GM12878 (cell line): ENCODE measurements around the gene ARMC8. TPM values are rescaled to one million over a fixed set of nuclear protein-coding genes. Genes with fewer than 3 reads are reported as not detected.

ENCODE experiments used
- ATAC-seq: fragments of 200-7000 bp; cut with Tn5 transposase; 3 replicates; pipeline ENCODE4 v1.9.1; 2020; ENCODE audit warnings: mild to moderate bottlenecking, moderate library complexity
- BruUV-seq: library from RNA; stranded (reverse); fragments of 400-500 nt; replicated peaks from 2 replicates; lab custom pipeline; 2021; lab: Mats Ljungman, UMichigan
- CTCF ChIA-PET: fragments of 300-600 bp; sonication (Branson Sonifier 250); formaldehyde crosslinking; extraction: SDS; loops from one replicate; lab custom pipeline; 2021; ENCODE audit warnings: inconsistent platforms; lab: Yijun Ruan, JAX
- POLR2A ChIA-PET: fragments of 350-600 bp; formaldehyde crosslinking; extraction: SDS; loops from one replicate; lab custom pipeline; 2021; ENCODE audit warnings: inconsistent platforms; lab: Charles Lee
- RAD21 ChIA-PET: fragments of 300-600 bp; sonication (Branson Sonifier 250); formaldehyde crosslinking; loops from one replicate; lab custom pipeline; 2023; ENCODE audit warnings: antibody characterized with exemption; ENCODE audit not compliant: unreplicated experiment; lab: Charles Lee
- SMC1A ChIA-PET: fragments of 300-600 bp; sonication (Branson Sonifier 250); formaldehyde crosslinking; loops from one replicate; lab custom pipeline; 2023; ENCODE audit not compliant: unreplicated experiment, uncharacterized antibody; lab: Charles Lee
- DNase-seq: peaks from one replicate; pipeline ENCODE4 v3.0.0-alpha.2; 2011; ENCODE audit warnings: low read depth, low spot score
- FAIRE-seq: peaks from 3 replicates; lab custom pipeline; 2011; peaks lifted over from hg19 to GRCh38; lab: Jason Lieb, UNC
- H2AFZ ChIP-seq: 2 replicates; pipeline ENCODE4 v1.6.0; 2011; ENCODE audit warnings: low read depth, low read length, control low read depth; ENCODE audit not compliant: control insufficient read depth
- H3K27ac ChIP-seq: 2 replicates; pipeline ENCODE4 v1.5.1; 2011; ENCODE audit warnings: control low read depth; ENCODE audit not compliant: control insufficient read depth, insufficient read depth
- H3K27me3 ChIP-seq, 2 experiments: replicated peaks in 1 of 2; 2 replicates each; pipeline versions ENCODE4 v1.6.0 to v1.6.1; 2011; ENCODE audit warnings: low read length in 1 of 2; ENCODE audit not compliant: control insufficient read depth in 2 of 2, insufficient read depth in 2 of 2
- H3K36me3 ChIP-seq, 2 experiments: 2 replicates each; pipeline ENCODE4 v1.5.1; 2011; ENCODE audit warnings: low read length in 1 of 2; ENCODE audit not compliant: control insufficient read depth in 2 of 2, insufficient read depth in 2 of 2
- H3K4me1 ChIP-seq: 2 replicates; pipeline ENCODE4 v1.6.1; 2011; ENCODE audit warnings: mild to moderate bottlenecking, low read length, moderate library complexity, mixed read lengths; ENCODE audit not compliant: control insufficient read depth, insufficient read depth
- H3K4me2 ChIP-seq: 2 replicates; pipeline ENCODE4 v1.6.0; 2011; ENCODE audit warnings: control low read depth; ENCODE audit not compliant: control insufficient read depth, insufficient read depth
- H3K4me3 ChIP-seq: fragments of 200-600 bp; sonication (generic); 2 replicates; pipeline ENCODE4 v1.5.1; 2016
- H3K79me2 ChIP-seq: 2 replicates; pipeline ENCODE4 v1.6.0; 2011; ENCODE audit warnings: low read length; ENCODE audit not compliant: control insufficient read depth, insufficient read depth
- H3K9ac ChIP-seq: 2 replicates; pipeline ENCODE4 v1.8.0; 2011; ENCODE audit warnings: low read length, control low read depth, mixed read lengths; ENCODE audit not compliant: control insufficient read depth, insufficient read depth
- H3K9me3 ChIP-seq: replicated peaks from 3 replicates; pipeline ENCODE4 v1.5.1; 2011; ENCODE audit warnings: mild to moderate bottlenecking, low read length; ENCODE audit not compliant: control insufficient read depth, insufficient read depth
- H4K20me1 ChIP-seq: 2 replicates; pipeline ENCODE4 v1.6.0; 2011; ENCODE audit not compliant: control insufficient read depth, insufficient read depth
- CHD2 ChIP-seq: IDR thresholded peaks from 2 replicates; pipeline ENCODE4 v1.6.1; 2011; ENCODE audit warnings: low read depth, low read length, improper control_type of control experiment, borderline replicate concordance
- EED ChIP-seq: sonication (generic); IDR thresholded peaks from 2 replicates; pipeline ENCODE4 v1.6.1; 2016; ENCODE audit warnings: antibody characterized with exemption, low read depth
- ETV6 ChIP-seq, 2 experiments: fragments of 450-650 bp in 1 of 2; IDR thresholded peaks in 1 of 2; conservative IDR thresholded peaks in 1 of 2; 2 replicates each; pipeline ENCODE4 v1.6.1; 2014; ENCODE audit warnings: antibody characterized with exemption in 1 of 2, borderline replicate concordance in 1 of 2, low read depth in 1 of 2, mild to moderate bottlenecking in 1 of 2, moderate library complexity in 1 of 2
- HDGF ChIP-seq: fragments of 450-650 bp; IDR thresholded peaks from 2 replicates; pipeline ENCODE4 v1.6.1; 2016; ENCODE audit warnings: antibody characterized with exemption
- NFXL1 ChIP-seq: fragments of 450-650 bp; IDR thresholded peaks from 2 replicates; pipeline ENCODE4 v1.6.1; 2017; ENCODE audit warnings: antibody characterized with exemption, mild to moderate bottlenecking, borderline replicate concordance
- NR2F1 ChIP-seq: fragments of 450-650 bp; conservative IDR thresholded peaks from 2 replicates; pipeline ENCODE4 v1.6.1; 2017; ENCODE audit warnings: mild to moderate bottlenecking
- SUZ12 ChIP-seq: fragments of 200-600 bp; sonication (generic); IDR thresholded peaks from one replicate; pipeline ENCODE4 v1.6.1; 2018; ENCODE audit warnings: antibody characterized with exemption, mild to moderate bottlenecking; ENCODE audit not compliant: unreplicated experiment
- WGBS: methylation state at CpG from one replicate; pipeline ENCODE4 v1.1.6; 2016; ENCODE audit warnings: low lambda C conversion rate; ENCODE audit not compliant: insufficient replicate concordance, insufficient coverage; ENCODE audit errors: missing lambda C conversion rate; 5-methylcytosine and 5-hydroxymethylcytosine counted together
- in situ Hi-C: fragments of 300-500 bp; cut with MboI; formaldehyde crosslinking; loops from 9 replicates; pipeline ENCODE4 v1.14.3; 2018; ENCODE audit warnings: mixed read lengths
- intact Hi-C: fragments of 100-400 bp; cut with micrococcal nuclease; formaldehyde crosslinking; loops from one replicate; pipeline ENCODE4 v1.14.2; 2022; ENCODE audit not compliant: unreplicated experiment
- polyA plus RNA-seq, 11 experiments: library from polyadenylated mRNA; depleted of rRNA in 4 of 11; unstranded in 6 of 11; stranded (reverse) in 5 of 11; fragments of >200 nt; fragmentation: Nextera tagmentation in 4 of 11; fragmentation: Illumina TruSeq in 1 of 11; extraction: Ambion mirVana in 4 of 11; extraction: Trizol in 1 of 11; gene quantifications; 1 replicate in 1 of 11; 2 replicates in 10 of 11; pipeline versions ENCODE4 v1.2.1 to v1.2.3, GENCODE V29; 2011 to 2016; ENCODE audit warnings: inconsistent platforms in 2 of 11, missing spikeins in 2 of 11, low read depth in 1 of 11
- total RNA-seq, 4 experiments: library from RNA; depleted of rRNA in 3 of 4; stranded (reverse); fragments of >200 nt in 3 of 4; fragmentation: Illumina TruSeq in 1 of 4; extraction: Trizol in 1 of 4; gene quantifications; 2 replicates each; pipeline versions ENCODE4 v1.2.1 to v1.2.3, GENCODE V29; 2013 to 2021
- TF ChIP-seq, protein P1 (sequence below): fragments of 450-650 bp; IDR thresholded peaks from 2 replicates; pipeline ENCODE4 v1.6.1; 2018; ENCODE audit warnings: mild to moderate bottlenecking, low read depth, moderate library complexity; ENCODE audit not compliant: partially characterized antibody
- TF ChIP-seq, protein P2 (sequence below): fragments of 450-650 bp; conservative IDR thresholded peaks from 2 replicates; pipeline ENCODE4 v1.6.1; 2017; ENCODE audit warnings: mild to moderate bottlenecking, moderate library complexity
- TF ChIP-seq, protein P3 (sequence below): IDR thresholded peaks from 2 replicates; pipeline ENCODE4 v1.6.1; 2012; ENCODE audit warnings: mild to moderate bottlenecking, low read depth, low read length
- TF ChIP-seq, protein P4 (sequence below): fragments of 450-650 bp; IDR thresholded peaks from 2 replicates; pipeline ENCODE4 v1.6.1; 2017; ENCODE audit warnings: low read depth, mild to moderate bottlenecking, moderate library complexity

Gene ARMC8
- total and polyA plus RNA-seq, 10 of the 15 experiments (the other 5 are each of a cell fraction or from before 2014, with no cell fraction given), result 29.8 to 93.4 (median 45.3) TPM

DNA sequence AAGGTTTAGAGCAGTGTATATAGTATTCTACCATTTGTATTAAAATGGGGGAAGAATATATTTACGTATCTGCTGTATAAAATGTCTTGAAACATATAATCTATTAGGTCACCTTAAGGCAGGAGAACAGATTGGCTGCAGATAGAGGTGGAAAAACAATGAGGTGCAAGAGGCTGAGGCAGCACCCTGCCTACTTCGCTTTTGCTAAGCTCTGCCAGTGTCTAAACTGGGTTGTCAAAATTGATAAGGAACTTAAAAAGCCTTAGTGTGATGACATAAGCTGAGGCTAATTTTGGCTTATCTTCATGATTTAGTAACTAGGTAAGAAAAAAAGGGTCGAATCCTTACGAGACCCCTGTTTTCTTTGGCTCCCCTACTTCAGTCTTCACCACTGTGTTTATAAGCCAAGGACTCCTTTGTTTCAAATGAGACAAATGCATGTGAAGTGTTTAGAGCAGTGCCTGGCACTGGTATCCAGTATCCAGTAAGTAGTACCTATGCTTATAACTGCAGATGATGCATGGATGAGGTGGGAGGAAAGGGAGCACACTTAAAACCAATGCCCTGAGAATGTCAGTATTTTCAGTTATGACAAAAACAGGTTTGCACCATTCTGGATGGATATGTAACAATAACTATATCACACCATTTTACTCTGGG, 45.7 kb downstream of the ARMC8 start:
- ATAC-seq (no peak), FAIRE-seq (no peak), DNase-seq (no peak)
- ChIA-PET CTCF (no interaction called here), POLR2A (no interaction called here), SMC1A (interaction anchor here (1.0 kb wide), 1 partner anchor 9 kb away, joined by 3 read pairs; no protein-coding TSS in a partner anchor), RAD21 (no interaction called here)
- no peak overlapping the region for H3K4me2 ChIP-seq
- H2AFZ ChIP-seq, result no peak overlapping the region
- no peak overlapping the region for H3K9ac ChIP-seq
- intact Hi-C loops (no loop called here), in situ Hi-C loops (no loop called here)
- H3K27ac ChIP-seq, result no peak overlapping the region
- TF ChIP-seq, protein P1, sequence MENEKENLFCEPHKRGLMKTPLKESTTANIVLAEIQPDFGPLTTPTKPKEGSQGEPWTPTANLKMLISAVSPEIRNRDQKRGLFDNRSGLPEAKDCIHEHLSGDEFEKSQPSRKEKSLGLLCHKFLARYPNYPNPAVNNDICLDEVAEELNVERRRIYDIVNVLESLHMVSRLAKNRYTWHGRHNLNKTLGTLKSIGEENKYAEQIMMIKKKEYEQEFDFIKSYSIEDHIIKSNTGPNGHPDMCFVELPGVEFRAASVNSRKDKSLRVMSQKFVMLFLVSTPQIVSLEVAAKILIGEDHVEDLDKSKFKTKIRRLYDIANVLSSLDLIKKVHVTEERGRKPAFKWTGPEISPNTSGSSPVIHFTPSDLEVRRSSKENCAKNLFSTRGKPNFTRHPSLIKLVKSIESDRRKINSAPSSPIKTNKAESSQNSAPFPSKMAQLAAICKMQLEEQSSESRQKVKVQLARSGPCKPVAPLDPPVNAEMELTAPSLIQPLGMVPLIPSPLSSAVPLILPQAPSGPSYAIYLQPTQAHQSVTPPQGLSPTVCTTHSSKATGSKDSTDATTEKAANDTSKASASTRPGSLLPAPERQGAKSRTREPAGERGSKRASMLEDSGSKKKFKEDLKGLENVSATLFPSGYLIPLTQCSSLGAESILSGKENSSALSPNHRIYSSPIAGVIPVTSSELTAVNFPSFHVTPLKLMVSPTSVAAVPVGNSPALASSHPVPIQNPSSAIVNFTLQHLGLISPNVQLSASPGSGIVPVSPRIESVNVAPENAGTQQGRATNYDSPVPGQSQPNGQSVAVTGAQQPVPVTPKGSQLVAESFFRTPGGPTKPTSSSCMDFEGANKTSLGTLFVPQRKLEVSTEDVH, result no peak
- TF ChIP-seq SUZ12, result no peak
- TF ChIP-seq ETV6 (conservative IDR thresholded peaks at IDR 0.05 in 1 of 2, IDR thresholded peaks at IDR 0.05 in 1 of 2; ENCODE audit: borderline replicate concordance in 1 of 2, low read depth in 1 of 2), result no peak
- no peak for TF ChIP-seq HDGF
- TF ChIP-seq CHD2, result no peak
- TF ChIP-seq NFXL1, result no peak
- no peak for TF ChIP-seq NR2F1
- TF ChIP-seq, protein P2, sequence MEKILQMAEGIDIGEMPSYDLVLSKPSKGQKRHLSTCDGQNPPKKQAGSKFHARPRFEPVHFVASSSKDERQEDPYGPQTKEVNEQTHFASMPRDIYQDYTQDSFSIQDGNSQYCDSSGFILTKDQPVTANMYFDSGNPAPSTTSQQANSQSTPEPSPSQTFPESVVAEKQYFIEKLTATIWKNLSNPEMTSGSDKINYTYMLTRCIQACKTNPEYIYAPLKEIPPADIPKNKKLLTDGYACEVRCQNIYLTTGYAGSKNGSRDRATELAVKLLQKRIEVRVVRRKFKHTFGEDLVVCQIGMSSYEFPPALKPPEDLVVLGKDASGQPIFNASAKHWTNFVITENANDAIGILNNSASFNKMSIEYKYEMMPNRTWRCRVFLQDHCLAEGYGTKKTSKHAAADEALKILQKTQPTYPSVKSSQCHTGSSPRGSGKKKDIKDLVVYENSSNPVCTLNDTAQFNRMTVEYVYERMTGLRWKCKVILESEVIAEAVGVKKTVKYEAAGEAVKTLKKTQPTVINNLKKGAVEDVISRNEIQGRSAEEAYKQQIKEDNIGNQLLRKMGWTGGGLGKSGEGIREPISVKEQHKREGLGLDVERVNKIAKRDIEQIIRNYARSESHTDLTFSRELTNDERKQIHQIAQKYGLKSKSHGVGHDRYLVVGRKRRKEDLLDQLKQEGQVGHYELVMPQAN, result no peak
- TF ChIP-seq, protein P3, sequence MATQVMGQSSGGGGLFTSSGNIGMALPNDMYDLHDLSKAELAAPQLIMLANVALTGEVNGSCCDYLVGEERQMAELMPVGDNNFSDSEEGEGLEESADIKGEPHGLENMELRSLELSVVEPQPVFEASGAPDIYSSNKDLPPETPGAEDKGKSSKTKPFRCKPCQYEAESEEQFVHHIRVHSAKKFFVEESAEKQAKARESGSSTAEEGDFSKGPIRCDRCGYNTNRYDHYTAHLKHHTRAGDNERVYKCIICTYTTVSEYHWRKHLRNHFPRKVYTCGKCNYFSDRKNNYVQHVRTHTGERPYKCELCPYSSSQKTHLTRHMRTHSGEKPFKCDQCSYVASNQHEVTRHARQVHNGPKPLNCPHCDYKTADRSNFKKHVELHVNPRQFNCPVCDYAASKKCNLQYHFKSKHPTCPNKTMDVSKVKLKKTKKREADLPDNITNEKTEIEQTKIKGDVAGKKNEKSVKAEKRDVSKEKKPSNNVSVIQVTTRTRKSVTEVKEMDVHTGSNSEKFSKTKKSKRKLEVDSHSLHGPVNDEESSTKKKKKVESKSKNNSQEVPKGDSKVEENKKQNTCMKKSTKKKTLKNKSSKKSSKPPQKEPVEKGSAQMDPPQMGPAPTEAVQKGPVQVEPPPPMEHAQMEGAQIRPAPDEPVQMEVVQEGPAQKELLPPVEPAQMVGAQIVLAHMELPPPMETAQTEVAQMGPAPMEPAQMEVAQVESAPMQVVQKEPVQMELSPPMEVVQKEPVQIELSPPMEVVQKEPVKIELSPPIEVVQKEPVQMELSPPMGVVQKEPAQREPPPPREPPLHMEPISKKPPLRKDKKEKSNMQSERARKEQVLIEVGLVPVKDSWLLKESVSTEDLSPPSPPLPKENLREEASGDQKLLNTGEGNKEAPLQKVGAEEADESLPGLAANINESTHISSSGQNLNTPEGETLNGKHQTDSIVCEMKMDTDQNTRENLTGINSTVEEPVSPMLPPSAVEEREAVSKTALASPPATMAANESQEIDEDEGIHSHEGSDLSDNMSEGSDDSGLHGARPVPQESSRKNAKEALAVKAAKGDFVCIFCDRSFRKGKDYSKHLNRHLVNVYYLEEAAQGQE, result no peak
- TF ChIP-seq EED, result no peak
- TF ChIP-seq, protein P4, sequence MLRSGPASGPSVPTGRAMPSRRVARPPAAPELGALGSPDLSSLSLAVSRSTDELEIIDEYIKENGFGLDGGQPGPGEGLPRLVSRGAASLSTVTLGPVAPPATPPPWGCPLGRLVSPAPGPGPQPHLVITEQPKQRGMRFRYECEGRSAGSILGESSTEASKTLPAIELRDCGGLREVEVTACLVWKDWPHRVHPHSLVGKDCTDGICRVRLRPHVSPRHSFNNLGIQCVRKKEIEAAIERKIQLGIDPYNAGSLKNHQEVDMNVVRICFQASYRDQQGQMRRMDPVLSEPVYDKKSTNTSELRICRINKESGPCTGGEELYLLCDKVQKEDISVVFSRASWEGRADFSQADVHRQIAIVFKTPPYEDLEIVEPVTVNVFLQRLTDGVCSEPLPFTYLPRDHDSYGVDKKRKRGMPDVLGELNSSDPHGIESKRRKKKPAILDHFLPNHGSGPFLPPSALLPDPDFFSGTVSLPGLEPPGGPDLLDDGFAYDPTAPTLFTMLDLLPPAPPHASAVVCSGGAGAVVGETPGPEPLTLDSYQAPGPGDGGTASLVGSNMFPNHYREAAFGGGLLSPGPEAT, result no peak
- H3K27me3 ChIP-seq, result no peaks in the 10 kb centered on the region
- WGBS, result 99% methylated on average over 4 of the region's 4 CpGs
- H3K4me3 ChIP-seq, result no peak overlapping the region
- BruUV-seq, result no TSS peak
- peaks cover 0 to 32% of the 10 kb centered on the region in 2 experiments; a peak in 3 of 4 replicates for H3K36me3 ChIP-seq
- no peaks in the 10 kb centered on the region for H4K20me1 ChIP-seq
- H3K4me1 ChIP-seq, result no peaks in the 10 kb centered on the region; the same call in 1 of the 2 replicates
- no peaks in the 10 kb centered on the region for H3K79me2 ChIP-seq
- H3K9me3 ChIP-seq, result no peaks in the 10 kb centered on the region
